Measurements from ENCODE around the gene SPON1.

- TF ChIP-seq NFRKB (IDR thresholded peaks at IDR 0.05) (no peak), BHLHE40 (IDR thresholded peaks at IDR 0.05; ENCODE audit: borderline replicate concordance) (no peak), SP1 (IDR thresholded peaks at IDR 0.05) (no peak), FOXM1 (IDR thresholded peaks at IDR 0.05; ENCODE audit: borderline replicate concordance) (no peak), ELF4 (IDR thresholded peaks at IDR 0.05) (no peak), FOXK2 (IDR thresholded peaks at IDR 0.05) (no peak), PKNOX1 (IDR thresholded peaks at IDR 0.05) (no peak), SUZ12 (IDR thresholded peaks at IDR 0.05) (no peak)
Observed at GRCh38 chr11:14070896-14071295, 108.4 kb downstream of the SPON1 start.
